ENCODE data around the gene DENND4A.
A peak's percentile ranks its signal among the peaks of the same experiment; 100 is the strongest.

DENND4A gene

GRCh38 chr15:65757256-65757655 lies 34.8 kb downstream of the DENND4A start:
- Histone ChIP-seq H3F3A (ENCODE audit: control insufficient read depth, insufficient read depth) (peaks cover 26% of the 10 kb centered on the region), H3K36me3 (ENCODE audit: control insufficient read depth, low read length) (peaks cover 78% of the 10 kb centered on the region), H3K4me1 (ENCODE audit: control insufficient read depth, low read length) (peaks cover 82% of the 10 kb centered on the region), H3K4me3 (ENCODE audit: low read length) (no peak overlapping the region), H3K9me3 (ENCODE audit: control insufficient read depth, insufficient read depth, low read length) (no peaks in the 10 kb centered on the region), H3K27me3 (ENCODE audit: control insufficient read depth, low read length) (no peaks in the 10 kb centered on the region), H3K9me2 (replicated peaks; ENCODE audit: control insufficient read depth, low read length) (no peaks in the 10 kb centered on the region), H3K79me2 (ENCODE audit: control insufficient read depth, low read length) (peaks cover 89% of the 10 kb centered on the region), H4K20me1 (ENCODE audit: control insufficient read depth, insufficient read depth, low read depth, low read length) (no peaks in the 10 kb centered on the region), H3K4me2 (ENCODE audit: low read length) (peak overlapping the region; percentile 52), H3K27ac (ENCODE audit: low read depth, low read length) (peak overlapping the region; percentile 82)
- TF ChIP-seq, protein P1, sequence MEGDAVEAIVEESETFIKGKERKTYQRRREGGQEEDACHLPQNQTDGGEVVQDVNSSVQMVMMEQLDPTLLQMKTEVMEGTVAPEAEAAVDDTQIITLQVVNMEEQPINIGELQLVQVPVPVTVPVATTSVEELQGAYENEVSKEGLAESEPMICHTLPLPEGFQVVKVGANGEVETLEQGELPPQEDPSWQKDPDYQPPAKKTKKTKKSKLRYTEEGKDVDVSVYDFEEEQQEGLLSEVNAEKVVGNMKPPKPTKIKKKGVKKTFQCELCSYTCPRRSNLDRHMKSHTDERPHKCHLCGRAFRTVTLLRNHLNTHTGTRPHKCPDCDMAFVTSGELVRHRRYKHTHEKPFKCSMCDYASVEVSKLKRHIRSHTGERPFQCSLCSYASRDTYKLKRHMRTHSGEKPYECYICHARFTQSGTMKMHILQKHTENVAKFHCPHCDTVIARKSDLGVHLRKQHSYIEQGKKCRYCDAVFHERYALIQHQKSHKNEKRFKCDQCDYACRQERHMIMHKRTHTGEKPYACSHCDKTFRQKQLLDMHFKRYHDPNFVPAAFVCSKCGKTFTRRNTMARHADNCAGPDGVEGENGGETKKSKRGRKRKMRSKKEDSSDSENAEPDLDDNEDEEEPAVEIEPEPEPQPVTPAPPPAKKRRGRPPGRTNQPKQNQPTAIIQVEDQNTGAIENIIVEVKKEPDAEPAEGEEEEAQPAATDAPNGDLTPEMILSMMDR (IDR thresholded peaks at IDR 0.05; ENCODE audit: low read depth, low read length, poor library complexity, severe bottlenecking) = no peak
- TF ChIP-seq EZH2phosphoT487 (IDR thresholded peaks at IDR 0.05; ENCODE audit: borderline replicate concordance, low read length) = no peak

DNA sequence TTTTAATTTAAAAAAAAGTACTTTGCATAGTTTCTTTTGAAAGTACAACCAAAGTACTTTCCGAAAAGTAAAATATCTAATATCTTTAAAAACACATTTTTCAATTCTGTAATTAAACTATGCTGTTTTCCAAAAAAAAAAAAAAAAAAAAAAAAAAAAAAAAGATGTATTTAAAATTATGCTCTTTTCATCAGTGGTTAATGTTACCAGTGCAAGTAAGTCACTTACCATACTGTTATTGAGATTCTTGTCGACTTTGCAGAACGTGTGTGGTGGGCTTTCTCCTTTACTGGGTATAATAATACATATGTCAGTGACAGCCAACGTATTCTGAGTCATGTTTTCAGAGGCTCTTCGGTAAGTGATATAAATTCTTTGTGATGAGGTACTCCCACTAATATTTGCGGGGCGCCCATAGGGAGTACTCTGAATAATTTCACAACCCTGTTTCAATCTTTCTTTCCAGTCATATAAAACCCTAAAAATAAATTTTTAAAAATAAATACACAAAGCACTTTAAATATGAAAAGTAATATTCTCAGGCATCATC lies 39.9 kb downstream of the DENND4A start:
- H3K79me2 ChIP-seq (ENCODE audit: control insufficient read depth, low read length) = peaks cover 58% of the 10 kb centered on the region
- peaks cover 39% of the 10 kb centered on the region for H3K4me1 ChIP-seq (ENCODE audit: control insufficient read depth, low read length)
- H4K20me1 ChIP-seq (ENCODE audit: control insufficient read depth, insufficient read depth, low read depth, low read length) = no peaks in the 10 kb centered on the region
- no peaks in the 10 kb centered on the region for H3K9me2 ChIP-seq (replicated peaks; ENCODE audit: control insufficient read depth, low read length)
- H3K4me3 ChIP-seq (ENCODE audit: low read length) = no peak overlapping the region
- TF ChIP-seq EZH2phosphoT487 (IDR thresholded peaks at IDR 0.05; ENCODE audit: borderline replicate concordance, low read length) = no peak
- TF ChIP-seq, protein P1 (IDR thresholded peaks at IDR 0.05; ENCODE audit: low read depth, low read length, poor library complexity, severe bottlenecking) = no peak
- peaks cover 12% of the 10 kb centered on the region for H3F3A ChIP-seq (ENCODE audit: control insufficient read depth, insufficient read depth)
- H3K27me3 ChIP-seq (ENCODE audit: control insufficient read depth, low read length) = no peaks in the 10 kb centered on the region
- no peak overlapping the region for H3K4me2 ChIP-seq (ENCODE audit: low read length)
- H3K9me3 ChIP-seq (ENCODE audit: control insufficient read depth, insufficient read depth, low read length) = no peaks in the 10 kb centered on the region
- no peak overlapping the region for H3K27ac ChIP-seq (ENCODE audit: low read depth, low read length)
- peaks cover 66% of the 10 kb centered on the region for H3K36me3 ChIP-seq (ENCODE audit: control insufficient read depth, low read length)

- peaks cover 16% of the 10 kb centered on the region for H3F3A ChIP-seq (ENCODE audit: control insufficient read depth, insufficient read depth)
- H3K79me2 ChIP-seq (ENCODE audit: control insufficient read depth, low read length) = peaks cover 55% of the 10 kb centered on the region
- no peaks in the 10 kb centered on the region for H3K27me3 ChIP-seq (ENCODE audit: control insufficient read depth, low read length)
- H3K9me3 ChIP-seq (ENCODE audit: control insufficient read depth, insufficient read depth, low read length) = no peaks in the 10 kb centered on the region
- no peak for TF ChIP-seq EZH2phosphoT487 (IDR thresholded peaks at IDR 0.05; ENCODE audit: borderline replicate concordance, low read length)
- TF ChIP-seq, protein P1 (IDR thresholded peaks at IDR 0.05; ENCODE audit: low read depth, low read length, poor library complexity, severe bottlenecking) = no peak
- no peak overlapping the region for H3K4me3 ChIP-seq (ENCODE audit: low read length)
- peaks cover 31% of the 10 kb centered on the region for H3K4me1 ChIP-seq (ENCODE audit: control insufficient read depth, low read length)
- no peak overlapping the region for H3K4me2 ChIP-seq (ENCODE audit: low read length)
- H4K20me1 ChIP-seq (ENCODE audit: control insufficient read depth, insufficient read depth, low read depth, low read length) = no peaks in the 10 kb centered on the region
- H3K36me3 ChIP-seq (ENCODE audit: control insufficient read depth, low read length) = peaks cover 63% of the 10 kb centered on the region
- no peak overlapping the region for H3K27ac ChIP-seq (ENCODE audit: low read depth, low read length)
- no peaks in the 10 kb centered on the region for H3K9me2 ChIP-seq (replicated peaks; ENCODE audit: control insufficient read depth, low read length)
Measured at GRCh38 chr15:65751431-65751830, 40.7 kb downstream of the DENND4A start.
